Endothelial cell of umbilical vein (primary cell): ENCODE data around the gene KIF5C. TPM values are rescaled to one million over a fixed set of nuclear protein-coding genes. Genes with fewer than 3 reads are reported as not detected.

Experiments
- BruUV-seq: library from RNA; stranded (reverse); fragments of 400-500 nt; replicated peaks from 2 replicates; lab custom pipeline; 2021; lab: Mats Ljungman, UMichigan
- CTCF ChIA-PET: fragments of 300-600, 350-600 bp; sonication (Branson Sonifier 250); formaldehyde crosslinking; loops from one replicate; lab custom pipeline; 2021; ENCODE audit warnings: antibody characterized with exemption, inconsistent platforms; lab: Charles Lee
- POLR2A ChIA-PET: fragments of 300-600, 350-600 bp; sonication (Branson Sonifier 250); formaldehyde crosslinking; loops from one replicate; lab custom pipeline; 2021; ENCODE audit warnings: antibody characterized with exemption, inconsistent platforms; lab: Charles Lee
- DNase-seq: peaks from one replicate; pipeline ENCODE4 v3.0.0-alpha.2; 2011; ENCODE audit warnings: low read depth, low spot score
- FAIRE-seq: peaks from 2 replicates; lab custom pipeline; 2011; peaks lifted over from hg19 to GRCh38; lab: Jason Lieb, UNC
- H2AFZ ChIP-seq: 2 replicates; pipeline ENCODE4 v1.6.0; 2012; ENCODE audit warnings: low read depth, low read length, control low read depth, inconsistent platforms
- H3K27ac ChIP-seq: 2 replicates; pipeline ENCODE4 v1.5.1; 2011; ENCODE audit warnings: low read depth, mild to moderate bottlenecking, control low read depth, low read length, moderate library complexity; ENCODE audit not compliant: insufficient read depth
- H3K27me3 ChIP-seq, 2 experiments: 2 replicates each; pipeline versions ENCODE4 v1.6.0 to v1.6.1; 2011; ENCODE audit warnings: low read length in 2 of 2, mixed read lengths in 1 of 2; ENCODE audit not compliant: control insufficient read depth in 2 of 2, insufficient read depth in 2 of 2
- H3K36me3 ChIP-seq, 2 experiments: 2 replicates in 1 of 2; 3 replicates in 1 of 2; pipeline ENCODE4 v1.5.1; 2011; ENCODE audit warnings: low read length in 2 of 2, mild to moderate bottlenecking in 1 of 2, moderate library complexity in 1 of 2; ENCODE audit not compliant: control insufficient read depth in 2 of 2, insufficient read depth in 2 of 2; ENCODE audit errors: extremely low read depth in 1 of 2
- H3K4me1 ChIP-seq: 3 replicates; pipeline ENCODE4 v1.5.1; 2011; ENCODE audit warnings: mild to moderate bottlenecking, low read length; ENCODE audit not compliant: control insufficient read depth, insufficient read depth; ENCODE audit errors: extremely low read depth
- H3K4me2 ChIP-seq: 2 replicates; pipeline ENCODE4 v1.6.1; 2011; ENCODE audit warnings: low read length, control low read depth, mixed read lengths; ENCODE audit not compliant: insufficient read depth
- H3K4me3 ChIP-seq, 3 experiments: fragments of 200-600 bp in 1 of 3; sonication (generic), shearing (Covaris generic) in 1 of 3; replicated peaks in 1 of 3; 2 replicates each; pipeline ENCODE4 v1.5.1; 2011 to 2016; ENCODE audit warnings: control low read depth in 3 of 3, low read length in 3 of 3, mild to moderate bottlenecking in 2 of 3, inconsistent platforms in 1 of 3, low read depth in 1 of 3, moderate library complexity in 1 of 3; ENCODE audit not compliant: insufficient read depth in 1 of 3
- H3K79me2 ChIP-seq: 2 replicates; pipeline ENCODE4 v1.6.0; 2012; ENCODE audit warnings: low read length, inconsistent platforms; ENCODE audit not compliant: control insufficient read depth, insufficient read depth
- H3K9ac ChIP-seq: replicated peaks from 2 replicates; pipeline ENCODE3; 2011; ENCODE audit warnings: low read length, control low read depth; ENCODE audit not compliant: insufficient read depth; ENCODE audit errors: extremely low read depth
- H3K9me1 ChIP-seq: replicated peaks from 3 replicates; pipeline ENCODE4 v1.6.0; 2011; ENCODE audit warnings: mild to moderate bottlenecking, low read length; ENCODE audit not compliant: control insufficient read depth, insufficient read depth; ENCODE audit errors: extremely low read depth
- H3K9me3 ChIP-seq: replicated peaks from 2 replicates; pipeline ENCODE4 v1.5.1; 2012; ENCODE audit warnings: low read length, inconsistent platforms; ENCODE audit not compliant: control insufficient read depth, insufficient read depth
- H4K20me1 ChIP-seq: replicated peaks from 2 replicates; pipeline ENCODE3; 2011; ENCODE audit warnings: mild to moderate bottlenecking, low read length; ENCODE audit not compliant: control insufficient read depth, insufficient read depth; ENCODE audit errors: extremely low read depth
- EZH2 ChIP-seq: IDR thresholded peaks from 2 replicates; pipeline ENCODE4 v1.6.1; 2012; ENCODE audit warnings: borderline replicate concordance, low read depth, mild to moderate bottlenecking, moderate library complexity, low read length, inconsistent platforms; ENCODE audit not compliant: severe bottlenecking
- FOS ChIP-seq: IDR thresholded peaks from 2 replicates; pipeline ENCODE4 v1.6.1; 2011; ENCODE audit warnings: mild to moderate bottlenecking, low read length, moderate library complexity, borderline replicate concordance; ENCODE audit not compliant: insufficient read depth
- GATA2 ChIP-seq: IDR thresholded peaks from 2 replicates; pipeline ENCODE4 v1.7.0; 2011; ENCODE audit warnings: low read depth, mild to moderate bottlenecking, moderate library complexity, mixed read lengths, low read length; ENCODE audit not compliant: insufficient read length, insufficient read depth
- JUN ChIP-seq: IDR thresholded peaks from 2 replicates; pipeline ENCODE4 v1.6.1; 2011; ENCODE audit warnings: borderline replicate concordance, low read depth; ENCODE audit not compliant: insufficient read length, insufficient read depth
- MYC ChIP-seq: IDR thresholded peaks from one replicate; pipeline ENCODE4 v1.6.1; 2011; ENCODE audit warnings: mild to moderate bottlenecking, low read depth, low read length
- POLR2A ChIP-seq: IDR thresholded peaks from 2 replicates; pipeline ENCODE4 v1.6.1; 2012; ENCODE audit warnings: low read depth, mild to moderate bottlenecking, control low read depth, low read length
- POLR2AphosphoS5 ChIP-seq: IDR thresholded peaks from 2 replicates; pipeline ENCODE4 v1.6.1; 2012; ENCODE audit warnings: low read depth, mild to moderate bottlenecking, control low read depth, low read length, moderate library complexity; ENCODE audit not compliant: insufficient read depth
- dilution Hi-C: fragments of 300-500 bp; cut with MboI; formaldehyde crosslinking; loops from one replicate; pipeline ENCODE4 v1.15.0; 2019; ENCODE audit warnings: low sequenced_read_pairs; ENCODE audit not compliant: extremely low pct_ligation_motif_present
- intact Hi-C: fragments of 100-400 bp; cut with micrococcal nuclease; formaldehyde crosslinking; loops from one replicate; pipeline ENCODE4 v1.10.0; 2022
- polyA plus RNA-seq, 4 experiments: library from polyadenylated mRNA; depleted of rRNA in 3 of 4; stranded (reverse) in 3 of 4; unstranded in 1 of 4; fragments of >200 nt; gene quantifications; 2 replicates each; pipeline versions ENCODE4 v1.2.1 to v1.2.3, GENCODE V29; 2011 to 2012; ENCODE audit warnings: missing spikeins in 1 of 4
- total RNA-seq: library from RNA; stranded (reverse); gene quantifications from 2 replicates; pipeline ENCODE4 v1.2.3, GENCODE V29; 2021
- TF ChIP-seq, protein P1 (sequence below): IDR thresholded peaks from 2 replicates; pipeline ENCODE4 v1.6.1; 2011; ENCODE audit not compliant: insufficient read depth, insufficient read length
- TF ChIP-seq, protein P2 (sequence below), 2 donors: IDR thresholded peaks; 1 replicate in 1 of 2; 2 replicates in 1 of 2; pipeline ENCODE4 v1.5.1; 2011; ENCODE audit warnings: low read length in 2 of 2, mild to moderate bottlenecking in 2 of 2, moderate library complexity in 2 of 2, control low read depth in 1 of 2, inconsistent platforms in 1 of 2, low read depth in 1 of 2; ENCODE audit not compliant: insufficient read depth in 1 of 2; ENCODE audit errors: extremely low read depth in 1 of 2

The KIF5C gene
- total and polyA plus RNA-seq, 2 donors (not counting 3 experiments of a cell fraction or from before 2014, with no cell fraction given): 0.01 to 0.55 TPM

DNA sequence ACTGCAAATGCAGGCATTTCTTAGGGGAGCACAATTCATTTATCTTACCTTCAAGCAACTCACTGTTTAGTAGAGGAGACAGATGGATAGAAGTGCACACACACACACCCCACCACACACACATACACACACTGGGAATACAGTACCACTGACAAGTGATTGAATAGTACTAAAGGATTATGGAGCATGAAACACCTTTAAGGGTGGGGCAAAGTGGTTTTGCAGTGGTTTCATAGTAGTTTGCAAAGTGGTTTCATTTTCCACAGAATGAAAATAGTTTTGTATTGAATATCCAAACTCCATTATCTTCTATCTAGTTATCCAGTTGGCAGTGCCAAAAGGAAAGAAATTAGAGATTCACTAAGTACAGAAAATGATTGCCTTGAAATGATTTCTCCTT, 18.9 kb downstream of the KIF5C start:
- no peak overlapping the region for H3K27ac ChIP-seq
- FAIRE-seq (no peak), DNase-seq (no peak)
- ChIA-PET CTCF (interaction anchor here (1.6 kb wide), 1 partner anchor 11 kb away, joined by 3 read pairs; no protein-coding TSS in a partner anchor), POLR2A (no interaction called here)
- H3K4me1 ChIP-seq: no peaks in the 10 kb centered on the region
- no peak for TF ChIP-seq GATA2
- TF ChIP-seq EZH2: no peak
- TF ChIP-seq, protein P1, sequence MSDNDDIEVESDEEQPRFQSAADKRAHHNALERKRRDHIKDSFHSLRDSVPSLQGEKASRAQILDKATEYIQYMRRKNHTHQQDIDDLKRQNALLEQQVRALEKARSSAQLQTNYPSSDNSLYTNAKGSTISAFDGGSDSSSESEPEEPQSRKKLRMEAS: no peak
- no peak for TF ChIP-seq POLR2AphosphoS5
- TF ChIP-seq, protein P2, sequence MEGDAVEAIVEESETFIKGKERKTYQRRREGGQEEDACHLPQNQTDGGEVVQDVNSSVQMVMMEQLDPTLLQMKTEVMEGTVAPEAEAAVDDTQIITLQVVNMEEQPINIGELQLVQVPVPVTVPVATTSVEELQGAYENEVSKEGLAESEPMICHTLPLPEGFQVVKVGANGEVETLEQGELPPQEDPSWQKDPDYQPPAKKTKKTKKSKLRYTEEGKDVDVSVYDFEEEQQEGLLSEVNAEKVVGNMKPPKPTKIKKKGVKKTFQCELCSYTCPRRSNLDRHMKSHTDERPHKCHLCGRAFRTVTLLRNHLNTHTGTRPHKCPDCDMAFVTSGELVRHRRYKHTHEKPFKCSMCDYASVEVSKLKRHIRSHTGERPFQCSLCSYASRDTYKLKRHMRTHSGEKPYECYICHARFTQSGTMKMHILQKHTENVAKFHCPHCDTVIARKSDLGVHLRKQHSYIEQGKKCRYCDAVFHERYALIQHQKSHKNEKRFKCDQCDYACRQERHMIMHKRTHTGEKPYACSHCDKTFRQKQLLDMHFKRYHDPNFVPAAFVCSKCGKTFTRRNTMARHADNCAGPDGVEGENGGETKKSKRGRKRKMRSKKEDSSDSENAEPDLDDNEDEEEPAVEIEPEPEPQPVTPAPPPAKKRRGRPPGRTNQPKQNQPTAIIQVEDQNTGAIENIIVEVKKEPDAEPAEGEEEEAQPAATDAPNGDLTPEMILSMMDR (IDR thresholded peaks at IDR 0.05; ENCODE audit: extremely low read depth in 1 of 2, insufficient read depth in 1 of 2, low read depth in 1 of 2, low read length in 2 of 2): no peak
- TF ChIP-seq MYC: no peak
- TF ChIP-seq JUN: no peak
- TF ChIP-seq FOS: no peak
- no peak for TF ChIP-seq POLR2A
- no TSS peak for BruUV-seq
- no peaks in the 10 kb centered on the region for H3K9me1 ChIP-seq
- intact Hi-C loops: no loop called here
- H3K9ac ChIP-seq: no peak overlapping the region
- no peaks in the 10 kb centered on the region for H3K36me3 ChIP-seq
- no peaks in the 10 kb centered on the region for H4K20me1 ChIP-seq
- H3K4me3 ChIP-seq: no peak overlapping the region
- H3K27me3 ChIP-seq: peaks cover 4 to 9% of the 10 kb centered on the region in 2 experiments
- H3K9me3 ChIP-seq: no peaks in the 10 kb centered on the region
- no peak overlapping the region for H2AFZ ChIP-seq
- no peak overlapping the region for H3K4me2 ChIP-seq
- dilution Hi-C loops: no loop called here
- H3K79me2 ChIP-seq: no peaks in the 10 kb centered on the region
